ENCODE results near the gene CEP128. TPM values are rescaled to one million over a fixed set of nuclear protein-coding genes. Genes with fewer than 3 reads are reported as not detected.

The CEP128 gene
- total RNA-seq, 4 donors from 2014 or later, result 5.6 to 9.0 (median 7.5) TPM

- no peak for TF ChIP-seq CTCF (IDR thresholded peaks at IDR 0.05; ENCODE audit: low read depth)
Measured at GRCh38 chr14:80714474-80714873, 227.1 kb downstream of the CEP128 start.

- no peak for TF ChIP-seq CTCF (IDR thresholded peaks at IDR 0.05; ENCODE audit: low read depth)
Measured at GRCh38 chr14:80713076-80713850, 228.3 kb downstream of the CEP128 start.

GRCh38 chr14:80705241-80705980, 236.1 kb downstream of the CEP128 start:
- TF ChIP-seq CTCF (IDR thresholded peaks at IDR 0.05; ENCODE audit: low read depth), result no peak

GRCh38 chr14:80700601-80701000, 240.9 kb downstream of the CEP128 start:
- TF ChIP-seq CTCF (IDR thresholded peaks at IDR 0.05; ENCODE audit: low read depth), result no peak

GRCh38 chr14:80699861-80700260, 241.7 kb downstream of the CEP128 start:
- TF ChIP-seq CTCF (IDR thresholded peaks at IDR 0.05; ENCODE audit: low read depth), result no peak

GRCh38 chr14:80698974-80699373, 242.6 kb downstream of the CEP128 start:
- TF ChIP-seq CTCF (IDR thresholded peaks at IDR 0.05; ENCODE audit: low read depth), result no peak

GRCh38 chr14:80695869-80696268, 245.7 kb downstream of the CEP128 start:
- TF ChIP-seq CTCF (IDR thresholded peaks at IDR 0.05; ENCODE audit: low read depth), result no peak
